ENCODE results near the gene TAF13.
"Not testable (repeated sequence)": the region's sequence is repeated elsewhere in the genome, so short reads cannot be mapped to it uniquely, and the experiment has no call there.

Gene TAF13

DNA sequence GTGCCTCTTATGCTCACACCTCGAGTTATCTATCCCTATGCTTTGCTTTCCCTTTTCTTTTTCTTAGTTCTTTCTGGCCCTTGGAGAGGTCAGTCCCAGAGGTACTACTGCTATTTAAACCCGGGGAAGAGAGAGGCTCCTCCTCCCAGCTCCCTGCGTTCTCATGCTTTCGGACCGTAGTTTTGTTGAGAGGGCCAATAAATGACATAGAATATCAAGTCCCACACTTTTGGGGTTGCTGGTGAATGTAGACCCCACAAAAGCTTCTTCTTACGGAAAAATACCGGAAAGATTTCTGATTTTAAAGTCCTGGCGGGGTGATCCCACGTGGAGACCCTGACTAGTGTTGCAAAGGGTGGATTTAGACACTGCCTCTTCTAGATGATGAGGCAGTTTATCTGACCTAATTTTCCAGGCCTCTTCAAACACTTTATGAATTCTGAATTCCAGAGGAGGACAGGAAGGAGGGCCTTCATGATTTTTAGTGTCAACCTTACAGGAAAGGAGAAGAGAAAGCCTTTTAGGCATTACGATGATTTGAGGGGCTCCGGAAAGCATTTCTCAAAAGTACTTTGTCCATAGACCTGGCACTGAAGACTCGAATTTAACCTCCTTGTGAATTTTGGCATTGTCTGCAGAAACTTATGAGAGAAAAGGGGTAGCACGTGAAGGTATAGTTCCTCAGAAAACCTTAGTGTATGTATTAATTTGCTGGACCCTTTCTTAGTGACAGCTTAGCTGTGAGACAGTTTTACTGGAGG lies 15.5 kb upstream of the TAF13 start:
- DNase-seq: peak; percentile 50

DNA sequence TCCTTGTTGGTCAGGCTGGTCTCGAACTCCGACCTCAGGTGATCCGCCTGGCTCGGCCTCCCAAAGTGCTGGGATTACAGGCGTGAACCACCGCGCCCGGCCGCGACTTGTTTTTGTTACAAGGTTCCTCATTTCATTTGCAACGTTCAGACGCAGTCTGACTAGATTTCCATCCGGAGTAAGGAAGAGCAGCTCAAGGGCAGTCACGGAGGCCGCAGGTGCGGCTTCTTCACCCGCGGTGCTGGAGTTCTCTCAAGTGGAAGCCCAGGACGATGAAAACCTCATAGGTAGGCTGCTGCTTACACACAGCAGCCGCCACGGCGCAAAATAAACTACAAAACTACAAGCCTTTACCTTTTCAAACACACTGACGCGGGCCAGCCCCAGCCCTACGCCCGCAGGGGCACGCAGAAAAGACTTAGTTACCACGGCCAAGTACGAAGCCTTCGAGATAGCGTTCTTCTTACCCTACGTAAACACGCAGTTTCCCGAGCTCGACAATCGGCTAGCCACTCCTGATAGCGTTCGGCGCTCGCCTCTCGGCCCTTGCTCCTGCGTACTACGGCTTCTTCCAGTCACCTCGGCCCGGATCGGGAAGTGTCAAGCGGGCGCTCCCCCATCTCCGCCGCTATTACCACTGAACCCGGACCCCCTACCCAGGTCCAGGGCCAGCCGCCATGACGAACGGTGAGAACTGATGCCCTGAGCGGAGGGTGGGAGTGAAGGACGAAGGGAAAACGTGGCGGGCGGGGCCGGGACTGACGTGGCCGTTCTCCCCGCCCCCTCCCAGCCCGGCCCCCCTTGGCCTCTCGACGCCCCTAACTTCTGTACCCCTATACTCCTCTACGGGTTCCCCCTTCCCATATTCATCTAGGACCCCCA lies 14.6 kb upstream of the TAF13 start, which contains the start of gene TMEM167B:
TSS of gene TMEM167B (plus strand) at position 569 of the 882 bp plus-strand sequence. CDS start at position 678, 109 bp downstream.
- DNase-seq: peak; percentile 96

DNA sequence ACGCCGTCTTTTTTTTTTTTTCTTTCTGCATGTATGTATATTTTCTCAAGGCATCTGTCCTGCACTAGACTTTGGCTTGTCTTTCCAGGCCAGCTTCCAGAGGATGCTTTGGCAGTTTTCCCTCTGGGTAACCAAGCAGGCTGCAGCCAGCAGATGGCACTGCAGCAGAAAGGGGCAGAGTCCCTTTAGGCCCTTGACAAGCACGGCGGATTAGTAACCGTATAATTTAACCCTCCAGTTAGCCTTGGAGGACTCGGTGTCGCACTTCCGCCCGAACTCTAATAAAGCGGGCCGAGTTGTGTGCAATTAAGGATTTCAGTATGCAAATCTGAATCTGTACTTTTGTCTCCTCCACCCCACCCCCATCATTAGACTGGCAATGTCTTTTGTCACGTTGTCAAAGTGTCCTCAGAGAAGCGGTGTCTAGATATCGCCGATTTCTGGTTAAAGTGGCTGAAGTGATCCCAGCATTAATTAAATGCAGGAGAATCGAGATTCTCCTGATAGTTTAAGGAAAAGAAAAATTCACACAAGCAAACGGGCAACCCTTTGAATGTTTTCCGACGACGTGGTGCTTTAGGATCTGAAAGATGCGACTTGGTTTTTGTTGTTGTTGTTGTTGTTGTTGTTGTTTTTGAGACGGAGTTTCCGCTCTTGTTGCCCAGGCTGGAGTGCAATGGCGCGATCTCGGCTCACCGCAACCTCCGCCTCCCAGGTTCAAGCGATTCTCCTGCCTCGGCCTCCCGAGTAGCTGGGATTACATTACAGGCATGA lies 13.6 kb upstream of the TAF13 start:
- DNase-seq: peak; percentile 46

DNA sequence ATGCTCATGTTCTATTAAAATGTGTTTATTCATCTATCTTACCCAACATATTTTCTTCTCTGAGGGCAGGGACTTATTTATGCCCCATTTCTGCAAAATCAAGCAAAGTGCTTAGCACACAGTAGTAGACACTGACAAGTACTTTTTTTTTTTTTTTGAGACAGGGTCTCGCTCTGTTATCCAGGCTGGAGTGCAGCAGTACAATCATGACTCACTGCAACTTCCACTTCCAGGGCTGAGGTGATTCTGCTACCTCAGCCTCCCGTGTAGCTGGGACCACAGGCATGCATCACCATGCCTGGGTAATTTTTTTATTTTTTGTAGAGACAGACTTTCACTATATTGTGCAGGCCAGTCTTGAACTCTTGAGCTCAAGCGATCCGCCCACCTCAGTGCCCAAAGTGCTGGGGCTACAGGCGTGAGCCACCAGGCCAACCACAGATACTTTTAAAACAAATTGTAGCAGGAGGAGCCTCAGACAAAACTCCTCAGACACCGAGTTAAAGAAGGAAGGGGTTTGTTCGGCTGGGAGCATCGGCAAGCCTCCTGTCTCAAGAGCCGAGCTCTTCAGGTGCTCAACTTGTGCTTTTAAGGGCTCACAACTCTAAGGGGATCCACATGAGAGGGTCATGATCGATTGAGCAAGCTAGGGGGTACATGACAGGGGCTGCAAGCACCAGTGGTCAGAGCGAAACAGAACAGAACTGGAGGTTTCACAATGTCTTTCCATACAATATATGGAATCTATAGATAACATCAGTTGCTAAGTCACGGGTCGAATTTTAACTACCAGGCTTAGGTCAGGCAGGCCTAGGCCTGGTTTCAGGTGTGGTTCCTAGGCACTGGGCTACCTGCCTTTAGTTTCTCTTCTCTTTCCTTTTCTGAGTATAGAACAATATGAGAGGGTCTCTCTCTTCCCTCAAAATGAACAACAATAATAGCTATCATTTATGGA lies 9.0 kb upstream of the TAF13 start:
- no peak for DNase-seq

DNA sequence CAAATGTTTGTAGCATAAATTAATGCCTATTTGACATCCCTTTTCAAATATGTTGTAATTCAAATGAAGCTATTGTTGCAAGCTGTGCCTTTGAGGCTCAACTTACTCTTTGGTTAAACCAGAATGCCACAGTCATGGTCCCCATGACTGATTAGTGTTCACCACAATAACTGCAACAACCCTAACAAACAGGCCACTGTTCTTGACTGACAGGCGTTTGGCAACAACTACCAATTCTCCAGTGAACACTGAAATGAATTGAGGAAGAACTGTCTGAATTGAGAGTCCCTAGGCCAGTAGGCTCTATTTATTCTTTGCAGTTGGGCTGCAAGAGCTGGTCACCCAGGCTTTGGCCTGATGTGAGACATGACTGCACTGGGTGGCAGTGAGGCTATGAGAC lies 8.1 kb upstream of the TAF13 start:
- DNase-seq: peak; percentile 13

DNA sequence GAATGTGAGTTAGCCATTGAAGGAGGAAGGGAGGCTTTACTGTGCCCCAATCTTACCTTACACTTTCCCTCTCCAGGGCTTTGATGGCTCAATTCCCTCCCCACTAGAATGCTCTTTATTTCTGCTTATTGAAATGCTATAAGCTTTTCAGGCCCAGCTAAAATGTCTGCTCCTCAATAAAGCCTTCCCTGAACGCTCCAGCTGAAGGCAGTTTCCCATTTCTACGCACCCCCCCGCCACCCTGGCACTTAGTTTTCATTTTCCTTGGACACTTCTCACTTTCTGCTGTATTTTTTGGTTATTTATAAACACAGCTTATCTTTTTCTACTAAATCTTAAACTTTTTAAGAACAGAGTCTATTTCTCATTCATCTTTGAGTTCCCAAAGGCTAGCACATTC lies 7.7 kb upstream of the TAF13 start:
- DNase-seq: no peak

DNA sequence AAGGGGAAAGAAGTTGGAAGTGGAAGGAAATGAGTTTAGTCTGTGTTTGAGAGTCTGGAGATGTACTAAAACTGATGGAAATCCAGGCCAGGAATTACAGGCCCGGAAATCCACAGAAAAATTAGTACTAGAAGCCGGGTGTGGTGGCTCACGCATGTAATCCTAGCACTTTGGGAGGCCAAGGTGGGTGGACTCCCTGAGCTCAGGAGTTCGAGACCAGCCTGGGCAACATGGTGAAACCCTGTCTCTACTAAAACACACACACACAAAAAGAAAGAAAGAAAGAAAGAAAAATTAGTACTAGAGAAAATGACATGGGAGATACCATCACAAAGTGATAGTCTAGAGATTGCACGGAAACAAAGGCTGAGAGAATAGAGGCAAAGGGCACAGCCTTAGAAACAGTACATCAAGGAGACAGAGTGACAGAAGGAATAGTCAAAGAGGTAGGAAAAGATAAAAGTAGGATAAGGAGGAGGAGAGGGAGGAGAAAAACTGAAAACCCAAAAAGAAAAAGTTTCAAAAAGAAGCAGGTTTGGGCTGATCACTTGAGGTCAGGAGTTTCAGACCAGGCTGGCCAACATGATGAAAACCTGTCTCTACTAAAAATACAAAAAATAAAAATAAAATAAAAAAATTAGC lies 4.8 kb upstream of the TAF13 start:
- no peak for DNase-seq

DNA sequence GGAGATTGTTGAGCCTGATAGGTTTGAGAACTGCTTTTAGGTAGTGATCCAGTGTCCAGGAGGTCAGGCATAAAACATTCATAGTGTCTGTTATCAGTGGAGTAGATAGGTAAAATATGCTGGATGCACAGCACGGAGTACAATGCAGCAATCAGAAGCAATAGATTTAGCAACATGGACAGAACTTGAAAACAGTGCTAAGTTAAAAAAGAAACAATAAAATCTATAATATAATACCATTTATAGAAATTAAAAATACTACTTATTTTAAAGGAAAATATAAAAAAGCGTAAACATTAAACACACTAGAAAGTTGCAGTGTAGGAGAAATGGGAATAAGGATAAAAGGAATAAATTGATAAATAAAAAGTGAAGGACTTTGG lies 3.4 kb upstream of the TAF13 start:
- no peak for DNase-seq

DNA sequence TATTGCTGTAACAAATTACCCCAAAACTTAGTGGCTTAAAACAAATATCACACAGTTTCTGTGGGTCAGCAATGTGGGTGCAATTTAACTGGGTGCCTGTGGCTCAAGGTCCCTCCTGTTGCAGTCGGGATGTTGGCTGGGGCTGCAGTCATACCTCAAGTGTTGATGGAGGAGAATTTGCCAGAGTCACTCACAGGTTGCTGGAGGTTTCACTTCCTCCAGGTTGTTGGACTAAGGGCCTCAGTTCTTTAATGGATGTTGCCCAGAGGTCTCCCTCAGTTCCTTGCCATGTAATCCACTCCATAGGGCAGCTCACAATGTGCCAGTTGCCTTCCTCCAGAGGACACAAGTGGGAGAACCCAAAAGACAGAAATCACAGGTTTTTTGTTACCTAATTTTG lies 2.5 kb upstream of the TAF13 start:
- DNase-seq: no peak

DNA sequence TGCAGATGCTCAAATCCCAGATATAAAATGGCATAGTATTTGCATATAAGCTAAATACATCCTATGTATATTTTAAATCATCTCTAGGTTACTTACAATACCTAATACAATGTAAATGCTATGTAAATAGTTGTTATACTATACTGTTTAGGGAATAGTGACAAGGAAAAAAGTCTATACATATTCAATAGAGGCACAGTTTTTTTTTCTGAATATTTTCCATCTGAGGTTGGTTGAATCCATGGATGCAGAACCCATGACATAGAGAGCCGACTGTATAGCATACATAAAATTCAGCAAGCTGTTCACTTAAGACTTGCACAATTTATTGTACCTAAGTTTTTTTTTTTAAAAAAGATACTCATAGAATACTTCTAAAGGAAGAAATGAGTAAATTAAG lies 6.5 kb downstream of the TAF13 start:
- DNase-seq: no peak

DNA sequence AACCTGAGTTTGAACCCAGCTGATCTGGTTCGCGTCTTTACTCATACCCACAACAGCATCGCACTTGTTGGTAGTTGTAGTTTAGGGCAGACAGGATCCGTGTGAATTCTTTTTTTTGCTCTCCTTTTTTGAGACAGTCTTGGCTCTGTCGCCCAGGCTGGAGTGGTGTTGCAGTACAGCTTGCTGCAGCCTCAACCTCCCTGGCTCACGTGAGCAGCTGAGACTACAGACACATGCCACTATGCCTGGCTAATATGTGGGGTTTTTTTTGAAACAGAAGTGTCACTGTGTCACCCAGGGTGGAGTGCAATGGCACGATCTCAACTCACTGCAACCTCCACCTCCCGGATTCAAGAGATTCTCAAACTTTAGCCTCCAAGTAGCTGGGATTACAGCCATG lies 7.9 kb downstream of the TAF13 start:
- DNase-seq: no peak

DNA sequence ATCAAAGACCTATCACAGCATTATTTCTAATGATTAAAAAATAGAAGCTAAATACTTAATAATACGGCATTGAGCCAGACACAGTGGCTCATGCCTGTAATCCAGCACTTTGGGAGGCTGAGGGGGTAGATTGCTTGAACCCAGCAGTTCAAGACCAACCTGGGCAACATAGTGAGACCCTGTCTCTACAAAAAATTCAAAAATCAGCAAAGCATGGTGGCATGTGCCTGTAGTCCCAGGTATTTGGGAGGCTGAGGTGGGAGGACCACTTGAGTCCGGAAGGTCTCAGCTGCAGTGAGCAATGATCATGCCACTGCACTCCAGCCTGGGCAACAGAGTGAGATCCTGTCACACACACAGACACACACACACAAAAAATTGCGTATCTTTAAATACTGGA lies 10.7 kb downstream of the TAF13 start:
- DNase-seq: no peak

DNA sequence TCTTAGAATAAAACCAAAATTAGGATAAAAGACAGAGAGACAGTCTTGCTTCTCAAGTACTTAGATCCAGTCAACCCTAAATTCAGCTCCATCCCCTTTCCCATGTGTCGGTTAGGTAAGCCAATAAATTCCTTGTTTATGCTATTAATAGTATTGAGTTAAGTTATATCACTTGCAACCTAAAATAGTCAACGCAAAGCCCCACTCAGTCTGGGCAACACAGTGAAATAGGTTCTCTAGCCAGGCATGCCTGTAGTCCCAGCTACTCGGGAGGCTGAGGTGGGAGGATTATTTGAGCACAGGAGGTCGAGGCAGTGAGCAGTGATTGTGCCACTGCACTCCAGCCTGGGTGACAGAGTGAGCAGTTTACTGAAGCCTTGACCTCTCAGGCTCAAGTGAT lies 14.6 kb downstream of the TAF13 start:
- no peak for DNase-seq

DNA sequence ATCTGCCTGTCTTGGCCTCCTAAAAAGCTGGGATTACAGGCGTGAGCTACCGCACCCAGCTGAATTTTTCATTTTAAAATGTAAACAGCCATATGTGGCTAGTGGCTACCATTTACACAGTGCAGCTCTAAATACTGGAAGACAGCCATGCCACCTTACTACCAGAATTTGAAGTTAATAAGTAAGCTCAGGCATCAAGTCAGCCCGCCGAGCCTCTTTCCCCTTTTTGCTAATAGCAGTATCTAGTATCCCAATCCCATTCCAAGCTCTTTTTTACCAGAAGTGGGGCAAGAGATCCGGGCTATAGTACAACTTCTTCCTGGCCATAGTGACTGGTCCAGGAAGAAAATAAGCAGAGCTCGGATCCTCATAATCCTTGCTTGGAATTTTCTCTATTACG lies 15.1 kb downstream of the TAF13 start:
- DNase-seq: no peak

DNA sequence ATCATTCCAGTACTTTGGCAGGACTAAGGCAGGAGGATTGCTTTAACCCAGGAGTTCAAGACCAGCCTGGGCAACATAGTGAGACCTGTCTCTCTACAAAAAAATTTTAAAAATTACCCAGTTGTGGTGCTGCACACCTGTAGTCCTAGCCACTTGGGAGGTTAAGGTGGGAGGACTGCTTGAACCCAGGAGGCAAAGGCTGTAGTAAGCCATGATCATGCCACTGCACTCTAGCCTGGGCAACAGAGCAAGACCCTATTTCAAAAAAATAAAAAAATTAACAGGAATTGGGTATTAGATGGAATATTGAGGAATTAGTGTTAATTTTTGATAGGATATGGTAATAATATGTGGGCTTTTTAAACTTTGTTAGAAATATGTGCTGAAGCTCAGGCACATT lies 16.8 kb downstream of the TAF13 start:
- no peak for DNase-seq

DNA sequence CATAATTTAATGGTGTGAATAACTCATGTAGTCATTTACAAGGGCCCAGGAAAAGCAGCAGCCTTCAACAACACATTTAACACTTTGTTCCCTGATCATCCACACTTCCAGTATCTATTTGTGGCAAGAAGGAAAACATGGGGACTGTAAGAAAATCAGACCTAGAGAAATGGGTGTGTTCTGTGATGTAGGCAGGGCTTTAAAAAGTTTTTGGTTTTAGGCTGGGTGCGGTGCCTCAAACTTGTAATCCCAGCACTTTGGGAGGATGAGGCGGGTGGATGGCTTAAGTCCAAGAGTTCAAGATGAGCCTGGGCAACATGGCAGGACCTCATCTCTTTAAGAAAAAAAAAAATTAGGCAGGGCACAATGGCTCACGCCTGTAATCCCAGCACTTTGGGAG lies 19.7 kb downstream of the TAF13 start:
- no peak for DNase-seq

DNA sequence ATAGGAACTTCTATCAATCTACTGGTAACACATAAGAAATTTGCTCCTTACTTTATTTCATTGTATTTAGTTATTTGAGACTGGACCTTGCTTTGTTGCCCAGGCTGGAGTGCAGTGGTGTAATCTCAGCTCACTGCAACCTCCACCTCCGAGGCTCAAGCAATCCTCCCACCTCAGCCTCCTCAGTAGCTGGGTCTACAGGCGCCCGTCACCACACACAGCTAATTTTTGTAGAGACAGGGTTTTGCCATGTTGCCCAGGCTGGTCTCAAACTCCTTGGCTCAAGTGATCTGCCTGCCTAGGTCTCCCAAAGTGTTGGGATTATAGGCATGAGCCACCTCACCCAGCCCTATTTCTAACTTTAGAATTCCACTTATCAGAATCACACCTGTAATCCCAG lies 23.7 kb downstream of the TAF13 start:
- DNase-seq: not testable (repeated sequence)

DNA sequence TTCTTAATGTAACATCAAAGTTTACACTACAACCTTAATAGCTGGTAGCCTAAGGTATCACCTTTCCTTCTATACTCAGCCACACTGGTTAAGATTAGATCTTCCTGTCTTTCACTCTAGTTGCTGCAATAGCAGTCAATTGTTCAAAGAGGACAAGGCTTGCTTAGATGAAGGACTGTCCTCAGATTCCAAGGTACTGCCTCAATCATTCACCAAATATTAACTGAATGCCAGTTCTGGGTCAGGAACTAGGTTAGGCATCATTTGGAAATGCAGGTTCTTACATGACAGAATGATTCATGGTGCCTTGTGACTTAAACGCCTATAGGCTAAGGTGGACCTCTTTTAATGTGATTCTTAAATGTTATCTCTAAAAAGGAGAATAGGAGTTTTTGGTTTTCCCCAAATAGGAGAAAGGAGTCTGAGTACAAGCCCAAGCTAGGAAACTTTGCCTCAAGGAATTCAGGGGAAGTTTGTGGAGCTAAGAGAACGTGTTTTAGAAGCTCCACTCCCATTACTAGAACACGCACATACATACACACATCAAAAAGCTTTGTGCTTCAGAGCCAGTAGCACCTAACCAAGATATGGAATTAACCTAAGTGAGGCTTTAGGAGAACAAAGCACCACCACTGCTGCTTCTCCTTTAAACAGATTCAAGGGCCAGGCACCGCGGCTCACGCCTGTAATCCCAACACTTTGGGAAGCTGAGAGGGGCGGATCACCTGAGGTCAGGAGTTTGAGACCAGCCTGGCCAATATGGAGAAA lies 25.4 kb downstream of the TAF13 start:
- no peak for DNase-seq

DNA sequence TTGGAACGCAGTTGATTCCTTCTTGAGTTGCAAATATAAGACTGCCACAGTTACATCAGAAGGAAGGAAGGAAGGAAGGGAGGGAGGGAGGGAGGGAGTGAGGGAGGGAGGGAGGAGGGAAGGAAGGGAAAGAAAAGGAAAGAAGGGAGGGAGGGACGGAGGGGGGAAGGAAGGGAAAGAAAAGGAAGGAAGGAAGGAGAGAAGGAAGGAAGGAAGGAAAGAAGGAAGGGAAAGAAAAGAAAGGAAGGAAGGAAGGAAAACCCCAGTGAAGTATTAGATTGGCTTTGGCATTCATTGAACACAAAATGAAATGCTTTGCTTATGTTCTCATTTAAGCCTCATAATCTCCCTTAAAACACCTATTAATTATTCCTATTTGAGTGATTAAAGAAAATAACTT lies 27.5 kb downstream of the TAF13 start:
- DNase-seq: no peak

DNA sequence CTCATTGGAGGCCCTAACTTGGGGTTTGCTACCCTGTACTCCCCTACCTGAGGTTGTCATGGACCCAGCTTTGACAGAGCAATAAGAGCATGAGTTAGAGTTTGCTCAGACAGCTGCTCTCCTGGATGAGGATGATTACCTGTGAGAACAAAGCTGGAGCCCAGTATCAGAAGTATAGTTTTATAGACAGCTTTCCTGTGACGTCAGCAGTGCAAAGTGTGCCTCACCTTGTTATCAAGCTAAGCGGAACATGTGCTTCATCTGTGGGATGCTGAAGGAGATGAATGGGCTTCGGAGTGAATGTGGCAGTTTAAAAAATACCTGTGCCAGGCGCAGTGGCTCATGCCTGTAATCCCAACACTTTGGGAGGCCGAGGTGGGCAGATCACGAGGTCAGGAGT lies 28.5 kb downstream of the TAF13 start:
- DNase-seq: no peak

DNA sequence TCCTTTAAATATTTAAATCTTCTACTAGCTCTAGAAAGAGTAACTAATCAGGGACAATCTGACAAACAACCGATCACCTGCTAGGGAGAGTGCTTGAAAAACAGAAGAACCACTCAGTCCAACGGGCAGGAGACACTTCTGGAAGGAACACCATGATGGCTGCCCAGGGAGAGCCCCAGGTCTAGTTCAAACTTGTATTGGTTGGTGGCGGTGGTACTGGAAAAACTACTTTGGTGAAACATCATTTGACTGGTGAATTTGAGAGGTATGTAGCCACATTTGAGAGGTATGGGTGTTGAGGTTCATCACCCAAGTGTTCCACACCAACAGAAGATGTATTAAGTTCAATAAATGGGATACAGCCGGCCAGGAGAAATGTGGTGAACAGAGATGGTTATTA lies 29.1 kb downstream of the TAF13 start:
- DNase-seq: no peak
